H1 (cell line): ENCODE results near the gene SPTBN5. TPM values are rescaled to one million over a fixed set of nuclear protein-coding genes. Genes with fewer than 3 reads are reported as not detected.

Source experiments
- CTCF ChIA-PET: fragments of 300-600 bp; sonication (Branson Sonifier 250); formaldehyde crosslinking; loops from one replicate; lab custom pipeline; 2021; ENCODE audit not compliant: partially characterized antibody; lab: Charles Lee
- POLR2A ChIA-PET: fragments of 300-600 bp; sonication (Branson Sonifier 250); formaldehyde crosslinking; loops from one replicate; lab custom pipeline; 2021; ENCODE audit warnings: inconsistent platforms; ENCODE audit not compliant: partially characterized antibody; lab: Charles Lee
- DNase-seq, 2 experiments: peaks; one replicate each; pipeline versions ENCODE4 v3.0.0 to v3.0.0-alpha.2; 2010 to 2022; ENCODE audit warnings: low spot score in 2 of 2, low read depth in 1 of 2, mixed read lengths in 1 of 2
- FAIRE-seq: peaks from 2 replicates; lab custom pipeline; 2011; peaks lifted over from hg19 to GRCh38; lab: Jason Lieb, UNC
- H2AFZ ChIP-seq: 2 replicates; pipeline ENCODE4 v1.8.1; 2012; ENCODE audit warnings: low read length, inconsistent platforms
- H2AK5ac ChIP-seq: 2 replicates; pipeline ENCODE4 v1.6.1; 2013; ENCODE audit warnings: low read depth, low read length
- H2BK120ac ChIP-seq: replicated peaks from 2 replicates; pipeline ENCODE3; 2013; ENCODE audit warnings: low read depth, low read length, inconsistent platforms
- H2BK12ac ChIP-seq: 2 replicates; pipeline ENCODE4 v1.6.1; 2013; ENCODE audit warnings: low read depth, low read length
- H2BK15ac ChIP-seq: 2 replicates; pipeline ENCODE4 v1.6.1; 2013; ENCODE audit warnings: low read length
- H2BK20ac ChIP-seq: 2 replicates; pipeline ENCODE4 v1.6.1; 2013; ENCODE audit warnings: low read length
- H2BK5ac ChIP-seq: 2 replicates; pipeline ENCODE4 v1.6.1; 2013; ENCODE audit warnings: low read depth, low read length
- H3K14ac ChIP-seq: 2 replicates; pipeline ENCODE4 v1.6.1; 2013; ENCODE audit warnings: inconsistent platforms; ENCODE audit not compliant: insufficient read length
- H3K18ac ChIP-seq: 2 replicates; pipeline ENCODE4 v1.6.1; 2013; ENCODE audit warnings: low read length; ENCODE audit errors: extremely low read depth
- H3K23ac ChIP-seq: 2 replicates; pipeline ENCODE4 v1.6.1; 2013; ENCODE audit warnings: inconsistent platforms; ENCODE audit not compliant: insufficient read length
- H3K23me2 ChIP-seq: 2 replicates; pipeline ENCODE4 v1.6.1; 2013; ENCODE audit warnings: low read depth, low read length
- H3K27ac ChIP-seq: 2 replicates; pipeline ENCODE4 v1.6.1; 2011; ENCODE audit warnings: low read depth, low read length, inconsistent platforms
- H3K27me3 ChIP-seq, 4 experiments: replicated peaks in 1 of 4; 1 replicate in 1 of 4; 2 replicates in 3 of 4; pipeline versions ENCODE4 v1.6.1 to v1.8.1; 2011 to 2013; ENCODE audit warnings: low read length in 3 of 4, mild to moderate bottlenecking in 3 of 4, inconsistent platforms in 2 of 4, mixed read lengths in 2 of 4, moderate library complexity in 1 of 4; ENCODE audit not compliant: control insufficient read depth in 3 of 4, insufficient read depth in 3 of 4; ENCODE audit errors: extremely low read depth in 1 of 4
- H3K36me3 ChIP-seq, 4 experiments: 2 replicates each; pipeline versions ENCODE4 v1.6.1 to v1.8.1; 2011 to 2013; ENCODE audit warnings: mild to moderate bottlenecking in 4 of 4, low read length in 3 of 4, moderate library complexity in 2 of 4, control low read depth in 1 of 4, inconsistent platforms in 1 of 4; ENCODE audit not compliant: insufficient read depth in 4 of 4, control insufficient read depth in 2 of 4
- H3K4ac ChIP-seq: replicated peaks from 2 replicates; pipeline ENCODE3; 2013; ENCODE audit warnings: low read length, low read depth, mixed read lengths, inconsistent platforms; ENCODE audit not compliant: insufficient read length
- H3K4me1 ChIP-seq, 4 experiments: replicated peaks in 1 of 4; 1 replicate in 1 of 4; 2 replicates in 3 of 4; pipeline versions ENCODE4 v1.6.1 to v1.8.1; 2011 to 2013; ENCODE audit warnings: low read length in 3 of 4, inconsistent platforms in 2 of 4, mixed read lengths in 1 of 4; ENCODE audit not compliant: insufficient read depth in 4 of 4, control insufficient read depth in 3 of 4
- H3K4me2 ChIP-seq, 2 experiments: 2 replicates each; pipeline versions ENCODE4 v1.6.1 to v1.8.1; 2011 to 2013; ENCODE audit warnings: low read depth in 2 of 2, low read length in 2 of 2, control low read depth in 1 of 2, inconsistent platforms in 1 of 2, mild to moderate bottlenecking in 1 of 2; ENCODE audit not compliant: insufficient read depth in 1 of 2
- H3K4me3 ChIP-seq, 4 experiments: fragments of 200-600, 300-600 bp in 1 of 4; sonication (generic), shearing (Covaris generic), sonication (Bioruptor Twin) in 1 of 4; 2 replicates each; pipeline versions ENCODE4 v1.5.1 to v1.8.1; 2011 to 2016; ENCODE audit warnings: low read length in 4 of 4, low read depth in 3 of 4, control low read depth in 2 of 4, inconsistent platforms in 2 of 4, mild to moderate bottlenecking in 2 of 4, mixed read lengths in 1 of 4, moderate library complexity in 1 of 4; ENCODE audit not compliant: insufficient read depth in 2 of 4; ENCODE audit errors: extremely low read depth in 1 of 4
- H3K56ac ChIP-seq: replicated peaks from 2 replicates; pipeline ENCODE3; 2013; ENCODE audit warnings: low read depth, mild to moderate bottlenecking, mixed read lengths, low read length, inconsistent platforms; ENCODE audit not compliant: insufficient read length
- H3K79me1 ChIP-seq: 2 replicates; pipeline ENCODE4 v1.6.1; 2013; ENCODE audit warnings: low read depth, low read length, control low read depth
- H3K79me2 ChIP-seq, 2 experiments: 2 replicates each; pipeline versions ENCODE4 v1.6.1 to v1.8.1; 2012 to 2013; ENCODE audit warnings: low read length in 2 of 2, mild to moderate bottlenecking in 2 of 2, inconsistent platforms in 1 of 2; ENCODE audit not compliant: insufficient read depth in 2 of 2, control insufficient read depth in 1 of 2
- H3K9ac ChIP-seq, 4 experiments: replicated peaks in 1 of 4; 1 replicate in 1 of 4; 2 replicates in 3 of 4; pipeline versions ENCODE4 v1.6.1 to v1.8.1; 2011 to 2013; ENCODE audit warnings: low read depth in 3 of 4, low read length in 3 of 4, control low read depth in 2 of 4, mild to moderate bottlenecking in 2 of 4, moderate library complexity in 2 of 4, inconsistent platforms in 1 of 4; ENCODE audit errors: extremely low read depth in 1 of 4
- H3K9me3 ChIP-seq, 2 experiments: 2 replicates each; pipeline versions ENCODE4 v1.6.1 to v1.8.1; 2012 to 2013; ENCODE audit warnings: mild to moderate bottlenecking in 2 of 2, moderate library complexity in 2 of 2, control low read depth in 1 of 2, inconsistent platforms in 1 of 2, low read depth in 1 of 2, low read length in 1 of 2, mixed read lengths in 1 of 2; ENCODE audit not compliant: insufficient read depth in 2 of 2
- H4K20me1 ChIP-seq, 2 experiments: replicated peaks in 1 of 2; 2 replicates each; pipeline versions ENCODE3 to v1.8.1; 2011 to 2013; ENCODE audit warnings: inconsistent platforms in 2 of 2, low read length in 2 of 2, mild to moderate bottlenecking in 1 of 2; ENCODE audit not compliant: insufficient read depth in 2 of 2, control insufficient read depth in 1 of 2
- H4K5ac ChIP-seq: 2 replicates; pipeline ENCODE4 v1.6.1; 2013; ENCODE audit warnings: low read length, low read depth, mixed read lengths, inconsistent platforms; ENCODE audit not compliant: insufficient read length
- H4K8ac ChIP-seq: 2 replicates; pipeline ENCODE4 v1.8.0; 2013; ENCODE audit warnings: mild to moderate bottlenecking, moderate library complexity, low read length, inconsistent platforms; ENCODE audit not compliant: insufficient read depth; ENCODE audit errors: extremely low read depth
- H4K91ac ChIP-seq: replicated peaks from 2 replicates; pipeline ENCODE3; 2013; ENCODE audit warnings: low read length, mixed read lengths, inconsistent platforms; ENCODE audit not compliant: insufficient read length
- BRCA1 ChIP-seq: IDR thresholded peaks from 2 replicates; pipeline ENCODE4 v1.6.1; 2012; ENCODE audit warnings: low read depth, low read length, improper control_type of control experiment
- EGR1 ChIP-seq: IDR thresholded peaks from 2 replicates; pipeline ENCODE4 v1.6.1; 2011; ENCODE audit warnings: low read depth, low read length, borderline replicate concordance
- KDM5A ChIP-seq: fragments of 200-600 bp; IDR thresholded peaks from 2 replicates; pipeline ENCODE4 v1.7.1; 2012; ENCODE audit warnings: mild to moderate bottlenecking, low read length, inconsistent platforms, mixed read lengths
- MAFK ChIP-seq: IDR thresholded peaks from 2 replicates; pipeline ENCODE4 v1.6.1; 2012; ENCODE audit warnings: low read depth, mild to moderate bottlenecking, improper control_type of control experiment, low read length
- MAX ChIP-seq: IDR thresholded peaks from 2 replicates; pipeline ENCODE4 v1.6.1; 2012; ENCODE audit warnings: inconsistent platforms
- NANOG ChIP-seq: IDR thresholded peaks from 2 replicates; pipeline ENCODE4 v1.6.1; 2011; ENCODE audit warnings: low read length, low read depth, mild to moderate bottlenecking, inconsistent platforms; ENCODE audit not compliant: insufficient read depth, poor library complexity, severe bottlenecking
- RXRA ChIP-seq: IDR thresholded peaks from 2 replicates; pipeline ENCODE4 v1.6.1; 2011; ENCODE audit warnings: low read depth, mild to moderate bottlenecking, low read length, moderate library complexity; ENCODE audit not compliant: insufficient read depth
- SAP30 ChIP-seq: fragments of 300-600 bp; sonication (generic); IDR thresholded peaks from 2 replicates; pipeline ENCODE4 v1.7.1; 2012; ENCODE audit warnings: low read length, moderate library complexity, mild to moderate bottlenecking, inconsistent platforms; ENCODE audit not compliant: insufficient read depth, insufficient replicate concordance
- SIX5 ChIP-seq: IDR thresholded peaks from 2 replicates; pipeline ENCODE4 v1.6.1; 2011; ENCODE audit warnings: mild to moderate bottlenecking, low read depth, low read length
- SP1 ChIP-seq: IDR thresholded peaks from 2 replicates; pipeline ENCODE4 v1.6.1; 2011; ENCODE audit warnings: low read depth, low read length
- SUZ12 ChIP-seq: fragments of 200-600 bp; sonication (generic); IDR thresholded peaks from 2 replicates; pipeline ENCODE4 v1.6.1; 2012; ENCODE audit warnings: mild to moderate bottlenecking, inconsistent platforms, low read length, moderate library complexity, mixed read lengths
- TAF7 ChIP-seq: optimal IDR thresholded peaks from 2 replicates; pipeline ENCODE3; 2011; ENCODE audit warnings: low read depth, mild to moderate bottlenecking, inconsistent platforms, low read length, moderate library complexity, borderline replicate concordance
- TCF12 ChIP-seq: IDR thresholded peaks from 2 replicates; pipeline ENCODE4 v1.6.1; 2011; ENCODE audit warnings: low read depth, mild to moderate bottlenecking, low read length
- ZNF274 ChIP-seq: IDR thresholded peaks from 2 replicates; pipeline ENCODE4 v1.7.0; 2012; ENCODE audit warnings: low read length, borderline replicate concordance; ENCODE audit errors: extremely low read depth
- WGBS, 2 experiments: shearing (Covaris generic) in 1 of 2; methylation state at CpG; one replicate each; pipeline versions ENCODE4 v1.1.6 to v1.1.7; 2013 to 2015; ENCODE audit warnings: low lambda C conversion rate in 2 of 2, mixed read lengths in 2 of 2, inconsistent platforms in 1 of 2, low coverage in 1 of 2, missing lambda C conversion rate in 1 of 2; ENCODE audit not compliant: insufficient replicate concordance in 2 of 2, insufficient coverage in 1 of 2, insufficient read length in 1 of 2; ENCODE audit errors: extremely low coverage in 1 of 2, missing lambda C conversion rate in 1 of 2; 5-methylcytosine and 5-hydroxymethylcytosine counted together
- polyA plus RNA-seq, 7 experiments: library from polyadenylated mRNA; depleted of rRNA in 3 of 7; stranded (reverse) in 5 of 7; unstranded in 2 of 7; fragments of >200 nt in 5 of 7; fragments of 200-250 nt in 2 of 7; gene quantifications; 1 replicate in 5 of 7; 2 replicates in 1 of 7; 4 replicates in 1 of 7; pipeline versions ENCODE4 v1.2.1 to v1.2.3, GENCODE V29; 2011 to 2013; ENCODE audit warnings: missing spikeins in 2 of 7, mixed read lengths in 2 of 7
- total RNA-seq: library from RNA; stranded (reverse); fragmentation: NEBNext Ultra II Directional; extraction: Animal tissue kit (Norgen Biotek cat#: 25700); gene quantifications from 2 replicates; pipeline ENCODE4 v1.2.1, GENCODE V29; 2021

SPTBN5 gene
- total and polyA plus RNA-seq, 2 of the 8 experiments (the other 6 are each of a cell fraction or from before 2014, with no cell fraction given): 0.32 to 0.84 TPM

GRCh38 chr15:41812820-41813375 is 81.0 kb downstream of the SPTBN5 start:
- H3K14ac ChIP-seq: no peak overlapping the region
- H3K27me3 ChIP-seq: no peaks in the 10 kb centered on the region
- no peaks in the 10 kb centered on the region for H3K23me2 ChIP-seq
- no peak overlapping the region for H2BK15ac ChIP-seq
- ChIA-PET POLR2A (interaction anchor here (4.2 kb wide), 1 partner anchor 40 kb away, joined by 23 read pairs; the partner anchor contains the start of gene MAPKBP1), CTCF (interaction anchor here (0.9 to 13.7 kb wide), 21 partner anchors 8 to 256 kb away, joined by 3 to 283 read pairs (median 4); partner anchors contain the start of gene MAPKBP1)
- FAIRE-seq: no peak
- no peaks in the 10 kb centered on the region for H3K9me3 ChIP-seq
- no peak overlapping the region for H3K27ac ChIP-seq
- H3K23ac ChIP-seq: no peak overlapping the region
- peaks cover 0 to 3% (median 1%) of the 10 kb centered on the region in 4 experiments; a peak in 5 of 8 replicates for H3K36me3 ChIP-seq
- no peak overlapping the region for H2AFZ ChIP-seq
- no peak overlapping the region for H2BK120ac ChIP-seq
- H3K9ac ChIP-seq: no peak overlapping the region
- H2BK20ac ChIP-seq: no peak overlapping the region
- H4K91ac ChIP-seq: no peak overlapping the region
- no peak overlapping the region for H4K5ac ChIP-seq
- no peak overlapping the region for H3K4me2 ChIP-seq
- H3K79me2 ChIP-seq: no peaks in the 10 kb centered on the region
- H4K8ac ChIP-seq: no peak overlapping the region; the same call in 1 of the 2 replicates
- no peak overlapping the region for H3K4me3 ChIP-seq
- peaks cover 0 to 1% of the 10 kb centered on the region in 2 experiments for H4K20me1 ChIP-seq
- DNase-seq: no peak
- no peak overlapping the region for H3K4ac ChIP-seq
- H3K18ac ChIP-seq: no peak overlapping the region
- H3K56ac ChIP-seq: no peak overlapping the region
- H3K4me1 ChIP-seq: no peaks in the 10 kb centered on the region; a peak in 2 of 7 replicates
- H3K79me1 ChIP-seq: no peaks in the 10 kb centered on the region
- 87% methylated on average over 11 of the region's 11 CpGs; no CpG with 5 or more reads in 1 of the 2 experiments for WGBS, 2 experiments
- H2BK5ac ChIP-seq: no peak overlapping the region
- H2BK12ac ChIP-seq: no peak overlapping the region
- no peak overlapping the region for H2AK5ac ChIP-seq
- TF ChIP-seq BRCA1: no peak
- TF ChIP-seq KDM5A: no peak
- no peak for TF ChIP-seq NANOG
- TF ChIP-seq MAFK: no peak
- no peak for TF ChIP-seq EGR1
- no peak for TF ChIP-seq ZNF274
- TF ChIP-seq SIX5: no peak
- TF ChIP-seq RXRA: no peak
- no peak for TF ChIP-seq MAX
- TF ChIP-seq TCF12: no peak
- TF ChIP-seq SUZ12: no peak
- no peak for TF ChIP-seq TAF7
- TF ChIP-seq SP1: no peak
- no peak for TF ChIP-seq SAP30
